KG1 (cell line): ENCODE data around the gene PRDM11.
"Not testable (repeated sequence)": the region's sequence is repeated elsewhere in the genome, so short reads cannot be mapped to it uniquely, and the experiment has no call there.

Source experiments
- DNase-seq: peaks from one replicate; lab custom pipeline; 2025; lab: John Stamatoyannopoulos, UW

The PRDM11 gene

DNA sequence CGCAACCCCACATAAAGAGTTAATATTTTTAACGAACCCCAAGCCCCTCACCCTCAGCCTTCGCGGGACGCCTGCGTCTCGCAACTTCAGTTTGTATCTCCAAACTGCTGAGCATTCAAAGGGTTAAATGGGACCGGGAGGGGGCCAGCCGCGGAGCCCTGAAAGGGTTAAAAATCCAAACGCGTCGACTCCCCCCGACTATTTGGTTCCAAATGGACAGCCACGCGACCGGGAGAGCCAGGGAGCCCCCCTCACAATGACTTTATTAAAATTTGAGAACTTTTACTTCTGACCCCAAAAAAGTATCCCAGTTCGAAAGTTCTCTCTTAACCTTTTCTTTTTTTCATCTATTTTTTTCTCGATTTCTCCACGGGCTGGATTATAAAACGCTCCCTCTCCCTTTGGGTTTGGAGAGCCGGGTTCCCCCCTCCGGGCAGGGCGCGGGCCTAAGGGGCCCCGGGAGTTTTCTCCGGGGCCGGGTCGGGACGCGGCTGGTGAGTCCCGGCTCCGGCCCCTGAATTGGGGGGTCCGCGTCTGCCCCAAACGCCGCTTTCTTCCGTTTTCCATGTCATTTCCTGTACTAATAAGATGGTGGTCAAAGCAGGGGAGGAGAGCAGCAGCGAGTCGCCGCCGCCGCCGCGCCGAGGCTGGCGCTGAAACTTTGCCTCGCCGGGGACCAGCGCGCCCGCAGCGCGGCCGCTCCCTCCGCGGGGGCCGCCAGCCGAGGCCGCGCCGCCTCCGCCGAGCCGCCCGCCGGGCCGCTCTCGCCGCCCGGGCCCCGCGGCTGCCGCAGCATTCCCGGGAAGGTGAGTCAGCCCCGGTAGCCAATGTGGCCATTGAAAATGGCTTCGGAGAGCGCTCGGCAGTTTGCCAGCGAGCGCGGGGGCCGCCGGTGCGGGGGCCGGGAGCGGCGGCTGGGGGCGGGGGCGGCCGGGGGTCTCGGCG is at the start of gene PRDM11:
TSS of gene PRDM11 (plus strand) at position 568 of the 945 bp plus-strand sequence. CDS start 35,128 bp downstream, outside the sequence.
- DNase-seq: no peak

DNA sequence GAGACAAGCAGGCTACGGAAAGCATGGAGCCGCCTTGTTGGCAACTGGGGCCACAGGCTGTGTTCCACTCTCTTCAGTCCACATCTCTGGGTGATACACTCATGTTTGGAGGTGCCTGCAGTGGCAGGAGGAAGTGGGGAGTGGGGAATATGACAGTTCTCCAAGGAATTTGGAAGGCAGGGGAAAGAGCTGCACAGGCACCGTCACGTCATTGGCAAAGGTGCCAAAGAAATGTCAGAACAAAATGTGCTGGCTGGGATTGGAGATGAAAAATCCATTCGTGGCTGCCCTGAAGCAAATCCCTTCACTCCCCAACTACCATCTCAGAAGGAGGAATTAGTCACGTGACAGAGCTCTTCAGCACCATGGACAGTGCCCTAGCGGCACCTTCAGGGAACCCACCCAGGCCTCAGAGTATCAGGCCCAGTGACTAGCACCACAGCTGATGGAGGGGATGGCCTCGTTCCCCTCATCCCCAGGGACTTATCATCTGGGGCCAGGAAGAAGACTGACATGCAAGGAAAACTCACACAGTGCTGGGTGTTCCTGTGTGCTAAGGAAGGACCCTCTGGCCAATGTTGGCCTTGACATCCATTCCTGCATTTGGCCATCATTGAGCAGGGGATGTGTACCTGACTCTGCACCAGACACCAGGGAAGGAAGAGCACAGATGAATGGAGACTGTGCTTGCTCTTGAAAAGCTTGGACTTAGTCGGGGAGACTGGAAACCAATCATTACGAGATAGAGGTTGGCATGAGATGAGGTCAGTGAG is 48.5 kb upstream of the PRDM11 start:
- DNase-seq: peak; percentile 44

- DNase-seq: no peak
Observed at GRCh38 chr11:45098929-45099328, 47.5 kb upstream of the PRDM11 start.

- no peak for DNase-seq
Observed at GRCh38 chr11:45100339-45100738, 46.1 kb upstream of the PRDM11 start.

DNA sequence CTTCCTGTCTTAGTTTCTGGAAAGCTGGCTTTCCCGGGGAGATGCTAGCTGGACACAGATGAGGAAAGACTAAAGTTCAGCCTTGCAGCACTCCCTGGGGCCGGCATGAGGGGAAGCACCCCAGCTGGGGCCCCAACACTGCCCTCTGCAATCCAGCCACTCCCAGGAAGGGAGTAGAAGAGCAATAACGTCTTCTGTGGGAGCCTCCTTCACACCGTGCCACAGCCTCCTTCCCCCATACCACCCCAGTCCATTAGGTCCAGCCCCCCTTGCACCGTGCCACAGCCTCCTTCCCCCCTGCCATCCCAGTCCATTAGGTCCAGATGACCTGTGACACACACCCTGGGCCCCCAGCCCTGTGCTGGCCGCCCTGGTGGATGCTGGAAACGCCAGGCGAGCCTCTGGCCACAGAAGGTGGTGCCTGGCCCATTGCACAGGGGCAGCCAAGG is 44.1 kb upstream of the PRDM11 start:
- no peak for DNase-seq

DNA sequence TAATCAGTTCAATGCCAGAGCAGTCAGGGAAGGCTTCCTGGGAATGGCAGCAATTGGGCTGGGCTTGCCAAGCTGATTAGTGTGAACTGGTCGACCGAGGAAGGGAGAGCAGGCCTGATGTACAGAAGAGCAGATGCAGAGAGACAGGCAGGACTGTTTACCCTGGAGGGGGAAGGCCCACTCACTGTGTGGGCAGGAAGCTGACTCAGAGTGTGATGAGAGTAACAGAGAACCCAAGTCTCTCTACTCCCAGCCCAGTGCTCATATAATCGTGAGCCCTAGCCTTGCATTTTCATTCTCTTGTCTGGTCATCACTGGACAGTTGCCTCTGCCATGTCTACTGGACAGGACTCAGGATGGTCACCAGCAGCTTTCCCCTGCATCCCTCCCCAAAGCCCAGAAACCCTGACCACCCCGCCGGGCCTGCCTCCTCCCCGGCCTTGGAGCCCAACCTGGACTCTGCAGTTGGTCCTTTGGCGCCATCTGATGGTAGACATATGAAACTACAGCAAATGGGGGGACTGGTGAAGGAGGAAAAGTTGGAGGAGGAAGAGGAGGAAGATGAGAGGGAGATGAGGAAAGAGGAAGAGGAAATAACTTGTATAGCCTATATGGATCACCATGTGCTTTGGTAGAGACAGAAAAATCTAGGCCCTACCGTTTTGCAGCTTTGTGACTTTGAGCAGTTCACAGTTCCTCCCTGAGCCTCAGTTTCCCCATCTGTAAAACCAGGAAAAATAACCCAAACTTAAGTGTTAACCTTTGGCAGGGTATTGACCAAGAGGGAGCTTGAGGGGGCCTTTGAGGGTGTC is 43.4 kb upstream of the PRDM11 start:
- DNase-seq: peak; percentile 16

DNA sequence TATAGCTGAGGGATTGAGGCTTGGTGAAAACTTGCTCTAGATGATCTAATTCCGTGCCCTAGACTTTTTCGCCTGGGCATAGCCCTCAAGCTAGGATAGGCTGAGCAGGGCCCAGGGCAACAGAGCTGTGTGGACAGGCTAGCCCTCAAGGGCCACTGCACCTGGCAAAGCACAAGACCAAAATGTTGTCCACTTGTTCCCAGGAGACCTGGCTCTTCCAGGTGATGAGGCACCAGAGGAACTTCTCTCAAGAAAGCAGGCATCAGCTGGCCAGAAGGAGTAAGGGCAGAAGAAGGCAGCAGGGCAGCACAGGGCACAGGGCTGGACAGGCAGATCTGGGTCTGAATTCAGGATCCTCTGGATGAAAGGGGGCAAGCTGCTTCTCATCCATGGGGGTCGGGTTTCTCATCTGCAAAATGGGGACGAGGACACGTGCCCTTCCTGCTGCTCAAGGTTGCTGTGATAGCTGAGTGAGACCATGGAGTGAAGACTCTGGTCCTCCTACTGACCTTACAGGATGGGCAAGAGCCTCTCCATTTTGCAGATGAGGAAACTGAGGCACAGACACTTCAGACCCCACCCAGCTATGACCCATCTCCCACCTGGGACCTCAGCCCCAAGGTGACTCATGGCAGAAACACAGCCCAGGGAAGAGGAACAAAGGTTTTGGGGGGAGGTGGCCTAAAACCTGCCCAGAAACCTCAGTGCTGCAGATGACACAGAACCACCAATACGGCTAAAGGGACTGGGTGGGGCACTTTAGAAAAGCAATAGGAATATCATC is 42.2 kb upstream of the PRDM11 start:
- no peak for DNase-seq

DNA sequence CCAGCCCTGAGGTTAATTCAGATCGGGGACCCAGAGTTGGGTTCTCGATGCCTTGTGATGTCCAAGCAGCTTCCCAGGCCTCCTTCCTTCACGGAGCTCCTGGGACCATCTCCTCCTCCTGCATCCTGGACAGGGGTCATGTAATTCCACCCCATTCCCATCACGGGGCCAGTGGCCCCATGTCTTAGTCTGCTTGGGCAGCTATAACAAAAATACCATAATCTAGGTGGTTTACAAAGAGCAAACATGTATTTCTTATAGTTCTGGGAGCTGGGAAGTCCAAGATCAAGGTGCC is 41.7 kb upstream of the PRDM11 start:
- DNase-seq: no peak

DNA sequence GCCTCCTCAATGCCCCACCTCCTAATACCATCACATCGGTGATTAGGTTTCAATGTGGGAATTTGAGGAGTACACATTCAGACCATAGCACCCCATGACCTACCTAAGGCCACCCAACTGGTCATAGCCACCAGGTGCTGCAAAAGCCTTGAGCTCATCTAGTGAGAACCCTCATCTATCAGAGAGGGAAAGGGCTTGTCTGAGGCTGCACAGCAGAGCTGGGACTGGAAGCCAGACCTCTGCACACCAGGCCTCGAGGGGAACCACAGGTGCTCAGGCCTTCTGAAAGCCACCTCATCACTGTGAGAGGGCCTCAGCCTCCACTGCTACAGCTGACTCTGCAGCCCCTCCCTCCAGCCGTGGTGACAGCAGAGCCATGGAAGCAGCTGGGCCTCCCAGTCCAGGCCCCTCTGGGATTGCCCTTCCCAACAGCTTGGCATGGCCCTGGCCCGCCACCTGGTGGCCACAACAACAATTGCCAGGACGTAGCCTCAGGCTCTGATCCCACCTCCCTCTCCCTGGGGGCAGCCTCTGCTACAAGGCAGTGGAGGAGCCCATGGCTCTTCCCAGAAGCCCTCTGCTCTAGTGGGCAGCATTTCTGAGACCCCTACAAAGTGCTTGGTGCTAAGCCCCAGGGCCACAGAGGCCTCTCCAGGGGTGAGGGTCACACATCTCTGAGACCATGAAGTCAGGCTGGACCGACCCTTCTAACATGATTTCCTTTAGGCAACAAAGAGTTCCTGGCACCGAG is 41.0 kb upstream of the PRDM11 start:
- no peak for DNase-seq

- DNase-seq: no peak
Observed at GRCh38 chr11:45105984-45106375, 40.5 kb upstream of the PRDM11 start.

GRCh38 chr11:45106440-45106839 is 40.0 kb upstream of the PRDM11 start:
- DNase-seq: no peak

- no peak for DNase-seq
Observed at GRCh38 chr11:45107029-45107428, 39.4 kb upstream of the PRDM11 start.

DNA sequence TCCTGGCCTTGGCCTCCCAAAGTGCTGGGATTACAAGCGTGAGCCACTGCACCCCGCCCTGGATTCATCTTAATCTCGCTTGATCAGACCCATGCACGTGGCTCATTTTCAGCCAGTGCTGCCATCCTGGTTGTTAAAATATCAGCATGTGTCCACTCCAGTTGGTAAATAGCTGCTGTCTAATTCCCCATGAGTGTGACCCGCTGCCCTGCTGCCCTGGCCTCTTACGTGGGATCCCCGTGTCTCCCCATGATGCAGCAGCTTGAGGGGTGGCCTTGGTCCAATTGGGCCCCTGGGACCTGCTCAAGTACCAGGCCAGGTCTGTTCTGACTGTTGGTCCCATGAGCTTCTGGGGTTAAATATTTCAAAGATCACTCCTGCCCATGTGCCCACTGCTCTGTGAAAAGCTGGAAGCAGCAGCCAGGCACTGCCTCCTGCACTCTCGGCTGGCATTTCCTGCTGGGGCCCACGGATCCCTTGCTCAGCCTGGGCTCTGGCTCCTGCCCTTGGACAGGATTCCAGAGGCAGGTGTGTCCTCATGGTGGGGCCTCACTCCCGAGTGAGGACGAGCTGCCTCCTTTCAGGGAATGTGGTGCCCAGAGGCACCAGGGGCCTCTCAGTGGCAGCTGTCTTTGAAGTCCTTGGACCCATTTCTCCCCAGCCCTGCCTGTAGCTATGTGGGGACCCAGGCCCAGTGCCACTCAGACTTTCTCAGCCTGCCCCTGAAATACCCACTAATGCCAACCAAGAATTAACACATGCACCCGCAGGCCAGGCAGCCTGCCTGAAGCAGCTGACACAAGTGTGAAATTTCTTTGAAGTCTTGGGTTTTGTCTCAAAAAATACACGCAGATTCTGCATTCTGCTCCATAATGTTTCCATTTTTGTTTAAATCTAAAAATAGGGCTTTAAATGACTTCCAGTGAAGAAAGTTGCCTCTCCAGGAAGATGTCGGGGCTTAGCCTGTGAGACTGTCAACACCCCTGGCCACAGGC is 38.1 kb upstream of the PRDM11 start:
- DNase-seq: no peak

- no peak for DNase-seq
Observed at GRCh38 chr11:45109400-45109799, 37.0 kb upstream of the PRDM11 start.

- no peak for DNase-seq
Observed at GRCh38 chr11:45110562-45110961, 35.9 kb upstream of the PRDM11 start.

DNA sequence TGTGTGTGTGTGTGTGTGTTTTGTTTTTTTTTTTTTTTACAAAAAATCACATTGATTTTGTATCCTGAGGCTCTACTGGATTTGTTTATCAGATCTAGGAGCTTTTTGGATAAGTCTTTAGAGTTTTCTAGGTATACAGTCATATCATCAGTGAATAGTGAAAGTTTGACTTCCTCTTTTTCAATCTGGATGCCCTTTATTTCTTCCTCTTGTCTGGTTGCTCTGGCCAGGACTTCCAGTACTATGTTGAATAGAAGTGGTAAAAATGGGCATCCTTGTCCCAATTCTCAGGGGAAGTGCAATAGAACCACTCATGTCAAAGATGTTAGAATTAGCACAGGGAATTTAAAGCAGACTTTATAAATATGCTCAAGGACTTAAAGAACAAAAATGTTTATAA is 32.6 kb upstream of the PRDM11 start:
- DNase-seq: no peak

DNA sequence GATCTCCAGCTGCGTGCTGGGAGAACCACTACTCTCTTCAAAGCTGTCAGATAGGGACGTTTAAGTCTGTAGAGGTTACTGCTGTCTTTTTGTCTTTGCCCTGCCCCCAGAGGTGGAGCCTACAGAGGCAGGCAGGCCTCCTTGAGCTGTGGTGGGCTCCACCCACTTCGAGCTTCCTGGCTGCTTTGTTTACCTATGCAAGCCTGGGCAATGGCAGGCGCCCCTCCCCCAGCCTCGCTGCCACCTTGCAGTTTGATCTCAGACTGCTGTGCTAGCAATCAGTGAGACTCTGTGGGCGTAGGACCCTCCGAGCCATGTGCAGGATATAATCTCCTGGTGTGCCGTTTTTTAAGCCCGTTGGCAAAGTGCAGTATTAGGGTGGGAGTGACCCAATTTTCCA is 18.6 kb upstream of the PRDM11 start:
- not testable (repeated sequence) for DNase-seq

DNA sequence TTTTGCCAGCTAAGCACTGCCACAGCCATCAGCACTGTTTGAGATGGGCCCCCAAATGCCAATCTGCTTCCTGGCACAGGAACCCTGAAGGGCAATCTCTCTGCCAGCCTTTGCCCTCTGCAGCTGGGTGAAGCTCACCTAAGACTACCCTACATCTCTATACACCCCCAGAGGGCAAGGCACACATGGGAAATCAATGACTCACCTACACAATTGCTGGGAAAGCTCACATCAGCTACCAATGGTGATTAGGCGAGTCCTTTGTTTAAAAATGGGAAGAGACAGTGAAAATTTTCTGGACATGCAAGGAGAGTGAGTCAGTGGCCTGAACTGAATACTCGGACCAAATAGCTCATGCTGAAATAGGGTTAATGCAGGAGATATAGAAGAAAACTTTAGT is 12.6 kb upstream of the PRDM11 start:
- no peak for DNase-seq

- no peak for DNase-seq
Observed at GRCh38 chr11:45141171-45141570, 5.3 kb upstream of the PRDM11 start.

DNA sequence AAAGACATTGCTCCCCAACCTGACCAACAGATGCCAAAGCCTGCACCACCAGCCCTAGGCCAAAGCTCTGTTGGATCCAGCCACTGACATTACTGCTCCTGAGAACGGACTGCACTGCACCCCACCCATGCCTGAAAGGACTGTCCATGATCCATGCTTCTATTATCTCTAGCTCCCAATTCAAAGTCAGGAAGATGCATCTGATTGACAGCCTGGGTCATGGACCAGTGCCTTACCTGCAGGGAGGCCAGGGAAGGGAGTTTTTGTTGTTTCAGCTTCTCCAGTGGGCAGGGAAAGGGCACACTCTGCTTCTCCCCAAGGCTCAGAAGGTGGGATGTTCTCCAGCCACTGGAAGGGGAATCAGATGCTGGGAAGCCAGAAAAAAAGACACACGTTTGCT is 4.8 kb upstream of the PRDM11 start:
- no peak for DNase-seq
